Liver (tissue), 9 donors: ENCODE measurements around the gene PLAC8L1. TPM values are rescaled to one million over a fixed set of nuclear protein-coding genes. Genes with fewer than 3 reads are reported as not detected.
"Not testable (repeated sequence)": the region's sequence is repeated elsewhere in the genome, so short reads cannot be mapped to it uniquely, and the experiment has no call there.

ENCODE experiments used
- DNase-seq: peaks from one replicate; pipeline ENCODE4 v3.0.0-alpha.2; 2017; ENCODE audit warnings: low spot score
- H3K27ac ChIP-seq, 2 donors: one replicate each; pipeline ENCODE4 v1.7.0; 2013; ENCODE audit warnings: inconsistent platforms in 2 of 2, low read length in 2 of 2, control low read depth in 1 of 2, low read depth in 1 of 2, mild to moderate bottlenecking in 1 of 2
- H3K27me3 ChIP-seq, 4 donors: one replicate each; pipeline versions ENCODE4 v1.6.1 to v1.7.0; 2013; ENCODE audit warnings: low read length in 3 of 4, inconsistent platforms in 1 of 4, mild to moderate bottlenecking in 1 of 4, moderate library complexity in 1 of 4; ENCODE audit not compliant: control insufficient read depth in 4 of 4, insufficient read depth in 4 of 4
- H3K36me3 ChIP-seq, 4 donors: one replicate each; pipeline versions ENCODE4 v1.6.1 to v1.7.0; 2013; ENCODE audit warnings: low read length in 3 of 4, mild to moderate bottlenecking in 3 of 4, low read depth in 1 of 4, moderate library complexity in 1 of 4; ENCODE audit not compliant: control insufficient read depth in 4 of 4, insufficient read depth in 3 of 4
- H3K4me1 ChIP-seq, 4 donors: one replicate each; pipeline versions ENCODE4 v1.6.1 to v1.7.0; 2013; ENCODE audit warnings: low read length in 3 of 4, mild to moderate bottlenecking in 3 of 4, moderate library complexity in 1 of 4; ENCODE audit not compliant: control insufficient read depth in 4 of 4, insufficient read depth in 4 of 4
- H3K4me3 ChIP-seq, 3 donors: one replicate each; pipeline versions ENCODE4 v1.6.1 to v1.7.0; 2013; ENCODE audit warnings: low read length in 3 of 3, control low read depth in 1 of 3, low read depth in 1 of 3, mild to moderate bottlenecking in 1 of 3
- H3K9ac ChIP-seq, 2 donors: one replicate each; pipeline ENCODE4 v1.7.0; 2013; ENCODE audit warnings: low read length in 2 of 2, mild to moderate bottlenecking in 2 of 2, moderate library complexity in 2 of 2, control low read depth in 1 of 2, low read depth in 1 of 2
- H3K9me3 ChIP-seq, 4 donors: one replicate each; pipeline versions ENCODE4 v1.6.1 to v1.7.0; 2013; ENCODE audit warnings: low read length in 3 of 4; ENCODE audit not compliant: control insufficient read depth in 4 of 4
- EGR1 ChIP-seq, 2 donors: IDR thresholded peaks; 2 replicates each; pipeline ENCODE4 v1.6.1; 2016 to 2018; ENCODE audit warnings: antibody characterized with exemption in 2 of 2, low read depth in 2 of 2
- JUND ChIP-seq, 2 donors: IDR thresholded peaks; 2 replicates each; pipeline ENCODE4 v1.6.1; 2016; ENCODE audit warnings: antibody characterized with exemption in 2 of 2
- NR2F2 ChIP-seq: IDR thresholded peaks from 2 replicates; pipeline ENCODE4 v1.6.1; 2016; ENCODE audit warnings: antibody characterized with exemption
- REST ChIP-seq: IDR thresholded peaks from 2 replicates; pipeline ENCODE4 v1.6.1; 2016; ENCODE audit warnings: antibody characterized with exemption, mild to moderate bottlenecking
- RXRA ChIP-seq, 2 donors: IDR thresholded peaks; 2 replicates each; pipeline ENCODE4 v1.6.1; 2017 to 2018; ENCODE audit warnings: antibody characterized with exemption in 2 of 2, mild to moderate bottlenecking in 1 of 2
- SP1 ChIP-seq: IDR thresholded peaks from 2 replicates; pipeline ENCODE4 v1.6.1; 2018; ENCODE audit warnings: antibody characterized with exemption, mild to moderate bottlenecking
- TAF1 ChIP-seq: conservative IDR thresholded peaks from 2 replicates; pipeline ENCODE4 v1.6.1; 2016; ENCODE audit warnings: antibody characterized with exemption, mild to moderate bottlenecking
- YY1 ChIP-seq: IDR thresholded peaks from 2 replicates; pipeline ENCODE4 v1.6.1; 2016; ENCODE audit warnings: antibody characterized with exemption, mild to moderate bottlenecking
- WGBS: extraction: QIAGEN DNeasy Blood & Tissue Kit; methylation state at CpG from one replicate; pipeline ENCODE4 v1.1.7; 2013; 5-methylcytosine and 5-hydroxymethylcytosine counted together
- polyA plus RNA-seq, 2 donors: library from polyadenylated mRNA; stranded (reverse) in 1 of 2; unstranded in 1 of 2; fragments of 200-250 nt in 1 of 2; fragments of >200 nt in 1 of 2; fragmentation: Nextera tagmentation in 1 of 2; extraction: Ambion mirVana in 1 of 2; gene quantifications; one replicate each; pipeline versions ENCODE4 v1.2.1 to v1.2.3, GENCODE V29; 2013 to 2015
- total RNA-seq, 2 donors: library from RNA; depleted of rRNA; stranded (reverse); fragments of >200 nt; gene quantifications; one replicate each; pipeline ENCODE4 v1.2.3, GENCODE V29; 2014
- TF ChIP-seq, protein P1 (sequence below): IDR thresholded peaks from 2 replicates; pipeline ENCODE4 v1.6.1; 2016; ENCODE audit warnings: antibody characterized with exemption
- TF ChIP-seq, protein P2 (sequence below): IDR thresholded peaks from 2 replicates; pipeline ENCODE4 v1.6.1; 2016; ENCODE audit warnings: antibody characterized with exemption
- donor health status: healthy.
- donor health status: healthy.
- donor health status: healthy.
- donor health status: healthy.
- donor health status: healthy.

Gene PLAC8L1
- total and polyA plus RNA-seq, 4 donors = 0.28 TPM; not detected in 3

GRCh38 chr5:146124580-146124979, 19.2 kb upstream of the PLAC8L1 start:
- no peak overlapping the region for H3K4me3 ChIP-seq
- no peaks in the 10 kb centered on the region for H3K27me3 ChIP-seq
- 86% methylated on average over 2 of the region's 2 CpGs for WGBS
- DNase-seq = no peak
- no peaks in the 10 kb centered on the region for H3K4me1 ChIP-seq
- no peak overlapping the region for H3K9ac ChIP-seq
- H3K36me3 ChIP-seq = peaks cover 8 to 71% (median 50%) of the 10 kb centered on the region in 4 donors
- TF ChIP-seq, protein P1, sequence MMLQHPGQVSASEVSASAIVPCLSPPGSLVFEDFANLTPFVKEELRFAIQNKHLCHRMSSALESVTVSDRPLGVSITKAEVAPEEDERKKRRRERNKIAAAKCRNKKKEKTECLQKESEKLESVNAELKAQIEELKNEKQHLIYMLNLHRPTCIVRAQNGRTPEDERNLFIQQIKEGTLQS = no peak
- TF ChIP-seq YY1 (no peak), NR2F2 (no peak), JUND (IDR thresholded peaks at IDR 0.05) (no peak), SP1 (no peak), RXRA (IDR thresholded peaks at IDR 0.05) (no peak), TAF1 (no peak), EGR1 (IDR thresholded peaks at IDR 0.05; ENCODE audit: low read depth in 2 of 2) (no peak), REST (no peak)
- TF ChIP-seq, protein P2, sequence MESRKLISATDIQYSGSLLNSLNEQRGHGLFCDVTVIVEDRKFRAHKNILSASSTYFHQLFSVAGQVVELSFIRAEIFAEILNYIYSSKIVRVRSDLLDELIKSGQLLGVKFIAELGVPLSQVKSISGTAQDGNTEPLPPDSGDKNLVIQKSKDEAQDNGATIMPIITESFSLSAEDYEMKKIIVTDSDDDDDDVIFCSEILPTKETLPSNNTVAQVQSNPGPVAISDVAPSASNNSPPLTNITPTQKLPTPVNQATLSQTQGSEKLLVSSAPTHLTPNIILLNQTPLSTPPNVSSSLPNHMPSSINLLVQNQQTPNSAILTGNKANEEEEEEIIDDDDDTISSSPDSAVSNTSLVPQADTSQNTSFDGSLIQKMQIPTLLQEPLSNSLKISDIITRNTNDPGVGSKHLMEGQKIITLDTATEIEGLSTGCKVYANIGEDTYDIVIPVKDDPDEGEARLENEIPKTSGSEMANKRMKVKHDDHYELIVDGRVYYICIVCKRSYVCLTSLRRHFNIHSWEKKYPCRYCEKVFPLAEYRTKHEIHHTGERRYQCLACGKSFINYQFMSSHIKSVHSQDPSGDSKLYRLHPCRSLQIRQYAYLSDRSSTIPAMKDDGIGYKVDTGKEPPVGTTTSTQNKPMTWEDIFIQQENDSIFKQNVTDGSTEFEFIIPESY = no peak
- H3K27ac ChIP-seq = no peak overlapping the region
- H3K9me3 ChIP-seq = no peaks in the 10 kb centered on the region

DNA sequence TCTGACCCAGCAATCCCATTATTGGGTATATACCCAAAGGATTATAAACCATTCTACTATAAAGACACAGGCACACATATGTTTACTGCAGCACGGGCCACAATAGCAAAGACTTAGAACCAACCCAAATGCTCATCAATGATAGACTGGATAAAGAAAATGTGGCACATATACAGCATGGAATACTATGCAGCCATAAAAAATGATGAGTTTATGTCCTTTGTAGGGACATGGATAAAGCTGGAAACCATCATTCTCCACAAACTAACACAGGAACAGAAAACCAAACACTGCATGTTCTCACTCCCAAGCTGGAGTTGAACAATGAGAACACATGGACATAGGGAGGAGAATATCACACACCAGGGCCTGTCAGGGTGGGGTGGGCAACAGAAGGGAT, 16.1 kb upstream of the PLAC8L1 start:
- not testable (repeated sequence) for H3K4me1 ChIP-seq, H3K27me3 ChIP-seq, H3K9me3 ChIP-seq, H3K27ac ChIP-seq, H3K4me3 ChIP-seq, H3K9ac ChIP-seq, DNase-seq
- 97% methylated on average over 1 of the region's 1 CpG for WGBS
- peaks cover 6 to 73% (median 45%) of the 10 kb centered on the region in 4 donors for H3K36me3 ChIP-seq

DNA sequence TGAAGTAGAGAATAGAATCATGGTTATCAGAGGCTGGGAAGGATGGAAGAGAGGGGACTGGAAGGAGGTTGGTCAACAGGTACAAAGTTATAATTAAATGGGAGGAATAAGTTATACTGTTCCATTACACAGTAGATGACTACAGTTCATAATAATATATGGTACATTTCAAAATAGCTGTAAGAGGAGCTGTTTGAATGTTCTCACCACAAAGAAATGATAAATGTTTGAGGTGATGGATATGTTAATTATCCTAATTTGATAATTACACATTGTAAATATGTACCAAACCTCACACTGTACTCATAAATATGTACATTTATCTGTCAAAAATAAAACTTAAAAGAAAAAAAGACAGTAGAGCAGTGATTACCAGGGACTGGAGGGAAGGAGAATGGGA, 12.9 kb upstream of the PLAC8L1 start:
- H3K27ac ChIP-seq = no peak overlapping the region
- H3K9ac ChIP-seq = no peak overlapping the region
- no peaks in the 10 kb centered on the region for H3K4me1 ChIP-seq
- H3K36me3 ChIP-seq = peaks cover 4 to 70% (median 41%) of the 10 kb centered on the region in 4 donors
- no peak for DNase-seq
- H3K9me3 ChIP-seq = no peaks in the 10 kb centered on the region
- H3K4me3 ChIP-seq = no peak overlapping the region
- TF ChIP-seq, protein P1 = no peak
- TF ChIP-seq JUND (IDR thresholded peaks at IDR 0.05) = no peak
- no peaks in the 10 kb centered on the region for H3K27me3 ChIP-seq

GRCh38 chr5:146117216-146117615, 11.8 kb upstream of the PLAC8L1 start:
- not testable (repeated sequence) for H3K4me3 ChIP-seq, H3K4me1 ChIP-seq, H3K9ac ChIP-seq, DNase-seq, H3K9me3 ChIP-seq, H3K27me3 ChIP-seq, H3K27ac ChIP-seq
- over 99% methylated on average over 2 of the region's 2 CpGs for WGBS
- peaks cover 4 to 70% (median 38%) of the 10 kb centered on the region in 4 donors for H3K36me3 ChIP-seq
